Body of pancreas (tissue), 4 donors: Measurements from ENCODE around the gene CAMK1D. TPM values are rescaled to one million over a fixed set of nuclear protein-coding genes. Genes with fewer than 3 reads are reported as not detected.
A peak's percentile ranks its signal among the peaks of the same experiment; 100 is the strongest.

Source experiments
- ATAC-seq: fragments of 150-250 bp; one replicate; pipeline ENCODE4 v1.9.1; 2016
- DNase-seq, 4 donors: peaks; one replicate each; pipeline ENCODE4 v3.0.0-alpha.2; 2019
- H3K27ac ChIP-seq, 4 donors: fragments of 200-600 bp; sonication (generic); 1 replicate in 3 of 4; 2 replicates in 1 of 4; pipeline versions ENCODE4 v1.5.1 to v1.6.1; 2016 to 2019; ENCODE audit warnings: mild to moderate bottlenecking in 1 of 4, mixed read lengths in 1 of 4, moderate library complexity in 1 of 4
- H3K27me3 ChIP-seq, 2 donors: fragments of 200-600 bp; sonication (generic); one replicate each; pipeline ENCODE4 v1.6.0; 2016; ENCODE audit warnings: mild to moderate bottlenecking in 1 of 2
- H3K36me3 ChIP-seq, 2 donors: fragments of 200-600 bp; sonication (generic); replicated peaks in 1 of 2; 2 replicates each; pipeline ENCODE4 v1.5.1; 2016; ENCODE audit warnings: low read depth in 2 of 2; ENCODE audit not compliant: insufficient read depth in 1 of 2
- H3K4me1 ChIP-seq: fragments of 200-600 bp; sonication (generic); one replicate; pipeline ENCODE4 v1.6.0; 2016
- H3K4me3 ChIP-seq, 2 donors: fragments of 200-600 bp; sonication (generic); 1 replicate in 1 of 2; 2 replicates in 1 of 2; pipeline ENCODE4 v1.5.1; 2016 to 2019
- H3K9me3 ChIP-seq, 3 donors: fragments of 200-600 bp; sonication (generic); 1 replicate in 2 of 3; 2 replicates in 1 of 3; pipeline ENCODE4 v1.5.1; 2016
- POLR2A ChIP-seq, 3 donors: fragments of 450-650 bp; IDR thresholded peaks; one replicate each; pipeline ENCODE4 v1.6.1; 2016; ENCODE audit warnings: antibody characterized with exemption in 3 of 3, mild to moderate bottlenecking in 2 of 3
- WGBS, 2 donors: methylation state at CpG; one replicate each; pipeline ENCODE4 v1.1.5; 2017; 5-methylcytosine and 5-hydroxymethylcytosine counted together
- intact Hi-C: fragments of 100-400 bp; cut with DNase I; formaldehyde crosslinking; loops from one replicate; pipeline ENCODE4 v1.15.1; 2023
- total RNA-seq, 2 donors: library from RNA; depleted of rRNA; stranded (reverse); fragments of >200 nt; gene quantifications; one replicate each; pipeline ENCODE4 v1.1.0, GENCODE V29; 2016
- TF ChIP-seq, protein P1 (sequence below), 7 experiments: fragments of 450-650 bp in 4 of 7; fragments of 200-600 bp in 3 of 7; sonication (generic) in 3 of 7; IDR thresholded peaks; one replicate each; pipeline ENCODE4 v1.5.1; 2016 to 2019; ENCODE audit warnings: antibody characterized with exemption in 7 of 7

Gene CAMK1D
- total RNA-seq, 2 donors from 2014 or later = 12.5 to 14.2 TPM

DNA sequence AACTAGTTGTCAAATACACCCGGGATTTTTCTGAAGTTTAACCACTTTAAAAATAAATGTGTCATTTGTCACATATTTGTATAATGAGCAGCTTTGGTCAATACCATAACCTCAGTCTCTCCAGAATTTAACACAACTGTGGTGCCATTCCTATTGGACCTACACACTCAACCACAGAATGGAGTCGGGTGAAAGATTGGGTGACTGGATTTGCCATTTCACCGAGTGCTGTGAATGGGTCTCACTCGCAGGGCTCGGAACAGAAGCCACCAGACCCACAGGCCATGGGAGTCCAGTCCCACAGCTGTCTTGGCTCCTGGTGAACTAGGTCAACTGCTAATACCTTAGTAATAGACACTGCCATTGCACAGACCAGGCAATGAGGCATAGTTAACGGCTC, 353.8 kb downstream of the CAMK1D start:
- no peak for DNase-seq
- Histone ChIP-seq H3K27me3 (no peaks in the 10 kb centered on the region), H3K27ac (no peak overlapping the region), H3K9me3 (no peaks in the 10 kb centered on the region), H3K4me1 (peaks cover 54% of the 10 kb centered on the region), H3K4me3 (no peak overlapping the region), H3K36me3 (no peaks in the 10 kb centered on the region)
- WGBS, 2 donors = 84 to 88% methylated on average over 5 to 6 of the region's 6 CpGs
- TF ChIP-seq POLR2A (IDR thresholded peaks at IDR 0.05) = no peak
- intact Hi-C loops = loop anchor here (10.0 kb wide), 1 partner anchor 438 kb away; no protein-coding TSS in a partner anchor
- ATAC-seq = no peak

DNA sequence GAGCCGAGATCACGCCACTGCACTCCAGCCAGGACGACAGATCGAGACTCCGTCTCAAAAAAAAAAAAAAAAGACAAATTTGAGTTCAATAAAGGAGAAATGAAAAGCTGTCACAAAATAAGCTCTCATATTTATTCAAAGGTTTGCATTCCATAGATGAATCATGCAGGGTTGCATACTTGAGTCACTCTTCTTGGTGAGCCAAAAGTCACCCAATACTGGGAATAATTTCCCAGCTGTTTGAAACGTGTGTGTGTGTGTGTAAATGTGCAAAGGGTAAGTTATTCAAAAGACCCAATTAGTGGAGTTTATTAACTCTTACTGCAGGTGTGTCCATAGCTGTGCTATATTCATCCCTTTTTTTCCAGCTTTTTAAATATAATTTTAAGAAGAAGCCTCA, 354.5 kb downstream of the CAMK1D start:
- ATAC-seq = no peak

DNA sequence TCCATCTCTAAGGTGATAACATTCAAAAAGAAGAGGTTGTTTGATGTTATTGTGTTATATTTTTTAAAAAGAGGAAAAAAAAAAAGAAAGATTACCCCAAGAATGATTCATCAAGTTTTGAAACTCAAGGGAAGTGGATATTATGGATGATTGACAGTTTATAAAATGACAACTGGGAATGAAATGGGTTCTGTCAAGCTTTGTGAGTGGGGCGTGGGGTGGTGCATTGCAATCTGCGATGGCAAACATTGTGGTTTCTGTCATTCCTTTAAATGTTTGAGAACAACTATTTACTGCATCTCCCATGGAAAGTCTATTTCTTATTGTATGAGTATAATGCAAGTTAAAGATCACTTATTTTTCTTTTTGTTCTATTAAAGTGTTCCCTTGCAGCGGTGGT, 355.1 kb downstream of the CAMK1D start:
- Histone ChIP-seq H3K27ac (no peak overlapping the region), H3K4me1 (peaks cover 41% of the 10 kb centered on the region), H3K27me3 (no peaks in the 10 kb centered on the region), H3K9me3 (no peaks in the 10 kb centered on the region), H3K4me3 (no peak overlapping the region), H3K36me3 (no peaks in the 10 kb centered on the region)
- TF ChIP-seq POLR2A (IDR thresholded peaks at IDR 0.05) = no peak
- 92 to 97% methylated on average over 3 of the region's 3 CpGs for WGBS, 2 donors
- no peak for ATAC-seq
- intact Hi-C loops = loop anchor here (10.0 kb wide), 1 partner anchor 440 kb away; no protein-coding TSS in a partner anchor
- DNase-seq = no peak

More for the DNA sequence above, 354.5 kb downstream of the CAMK1D start:
- TF ChIP-seq, protein P1, sequence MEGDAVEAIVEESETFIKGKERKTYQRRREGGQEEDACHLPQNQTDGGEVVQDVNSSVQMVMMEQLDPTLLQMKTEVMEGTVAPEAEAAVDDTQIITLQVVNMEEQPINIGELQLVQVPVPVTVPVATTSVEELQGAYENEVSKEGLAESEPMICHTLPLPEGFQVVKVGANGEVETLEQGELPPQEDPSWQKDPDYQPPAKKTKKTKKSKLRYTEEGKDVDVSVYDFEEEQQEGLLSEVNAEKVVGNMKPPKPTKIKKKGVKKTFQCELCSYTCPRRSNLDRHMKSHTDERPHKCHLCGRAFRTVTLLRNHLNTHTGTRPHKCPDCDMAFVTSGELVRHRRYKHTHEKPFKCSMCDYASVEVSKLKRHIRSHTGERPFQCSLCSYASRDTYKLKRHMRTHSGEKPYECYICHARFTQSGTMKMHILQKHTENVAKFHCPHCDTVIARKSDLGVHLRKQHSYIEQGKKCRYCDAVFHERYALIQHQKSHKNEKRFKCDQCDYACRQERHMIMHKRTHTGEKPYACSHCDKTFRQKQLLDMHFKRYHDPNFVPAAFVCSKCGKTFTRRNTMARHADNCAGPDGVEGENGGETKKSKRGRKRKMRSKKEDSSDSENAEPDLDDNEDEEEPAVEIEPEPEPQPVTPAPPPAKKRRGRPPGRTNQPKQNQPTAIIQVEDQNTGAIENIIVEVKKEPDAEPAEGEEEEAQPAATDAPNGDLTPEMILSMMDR (IDR thresholded peaks at IDR 0.05) = no peak
- TF ChIP-seq POLR2A (IDR thresholded peaks at IDR 0.05) = no peak
- Histone ChIP-seq H3K36me3 (no peaks in the 10 kb centered on the region), H3K27ac (no peak overlapping the region), H3K4me3 (no peak overlapping the region), H3K27me3 (no peaks in the 10 kb centered on the region), H3K9me3 (no peaks in the 10 kb centered on the region), H3K4me1 (peaks cover 48% of the 10 kb centered on the region)
- no peak for DNase-seq
- intact Hi-C loops = loop anchor here (10.0 kb wide), 1 partner anchor 439 kb away; no protein-coding TSS in a partner anchor
- WGBS, 2 donors = 64 to 74% methylated on average over 6 of the region's 6 CpGs

DNA sequence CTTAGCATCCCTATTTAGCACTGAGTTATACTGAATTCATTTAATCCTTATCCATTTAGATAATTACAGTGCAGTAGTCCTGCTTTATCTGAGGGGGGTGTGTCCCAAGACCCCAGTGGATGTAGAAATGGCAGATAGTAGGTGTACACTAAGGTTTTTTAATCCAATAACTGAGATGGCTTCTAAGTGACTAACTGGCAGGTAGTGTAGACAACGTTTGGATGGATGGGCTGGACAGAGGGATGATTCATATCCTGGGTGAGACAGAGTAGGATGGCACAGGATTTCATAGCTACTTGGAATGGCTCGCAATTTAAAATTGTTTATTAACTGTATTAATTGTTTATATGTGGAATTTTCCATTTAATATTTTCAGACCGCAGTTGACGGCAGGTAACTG, 356.6 kb downstream of the CAMK1D start:
- H3K27me3 ChIP-seq = no peaks in the 10 kb centered on the region
- no peak for ATAC-seq
- TF ChIP-seq, protein P1 (IDR thresholded peaks at IDR 0.05) = no peak
- TF ChIP-seq POLR2A (IDR thresholded peaks at IDR 0.05) = no peak
- intact Hi-C loops = loop anchor here (10.0 kb wide), 1 partner anchor 441 kb away; no protein-coding TSS in a partner anchor
- H3K4me3 ChIP-seq = no peak overlapping the region
- no peaks in the 10 kb centered on the region for H3K36me3 ChIP-seq
- no peak overlapping the region for H3K27ac ChIP-seq
- no peaks in the 10 kb centered on the region for H3K9me3 ChIP-seq
- peaks cover 33% of the 10 kb centered on the region for H3K4me1 ChIP-seq
- WGBS, 2 donors = 94 to 96% methylated on average over 4 of the region's 4 CpGs
- no peak for DNase-seq

DNA sequence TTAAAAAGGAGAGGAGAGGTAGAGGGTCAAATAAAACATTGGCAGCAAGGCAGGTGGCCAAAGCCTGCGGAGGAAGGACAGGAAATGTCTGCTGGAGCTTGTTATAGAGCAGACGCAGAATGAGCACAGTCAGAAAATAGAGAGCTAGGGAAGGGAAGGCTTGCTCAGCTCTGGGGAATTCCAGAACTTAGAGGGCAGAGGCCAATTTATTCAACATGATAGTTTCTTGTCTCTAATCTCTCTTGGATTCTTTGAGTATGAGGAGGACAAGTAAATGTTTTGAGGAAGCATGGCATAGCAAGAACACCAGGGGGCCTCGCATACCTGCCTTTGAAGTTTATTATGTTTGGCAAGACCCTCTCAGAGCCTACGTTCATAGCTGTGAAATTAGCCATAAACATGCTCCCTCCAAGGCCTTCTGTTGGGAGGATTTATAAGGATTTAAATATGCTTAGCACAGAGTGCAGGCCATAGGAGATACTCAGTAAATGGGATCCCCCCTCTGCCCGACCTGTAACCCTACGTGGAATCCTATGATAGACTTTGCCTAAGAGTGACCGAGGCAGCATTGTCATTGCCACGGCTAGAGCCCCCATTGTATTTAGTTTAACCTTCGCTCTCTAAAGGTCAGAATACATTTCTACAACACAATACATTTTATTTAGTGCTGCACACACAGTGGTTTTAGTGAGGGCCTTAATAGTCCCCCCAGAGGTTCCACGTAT, 358.3 kb downstream of the CAMK1D start:
- Histone ChIP-seq H3K4me1 (peaks cover 37% of the 10 kb centered on the region), H3K4me3 (no peak overlapping the region), H3K9me3 (no peaks in the 10 kb centered on the region), H3K27ac (peak overlapping the region; percentile 19 to 61 (median 38)), H3K27me3 (no peaks in the 10 kb centered on the region), H3K36me3 (no peaks in the 10 kb centered on the region)
- ATAC-seq (peak; percentile 65), DNase-seq (peak in 3 of 4 donors; percentile 31 to 43 (median 41))
- intact Hi-C loops = loop anchor here (10.0 kb wide), 1 partner anchor 443 kb away; no protein-coding TSS in a partner anchor
- TF ChIP-seq, protein P1 (IDR thresholded peaks at IDR 0.05) = peak in 6 of 7 experiments; percentile 23 to 50 (median 48)
- TF ChIP-seq POLR2A (IDR thresholded peaks at IDR 0.05) = no peak
- WGBS, 2 donors = 56 to 62% methylated on average over 10 of the region's 10 CpGs
